K562 (cell line): ENCODE results near the gene SHMT1. TPM values are rescaled to one million over a fixed set of nuclear protein-coding genes. Genes with fewer than 3 reads are reported as not detected.

Experiments
- CTCF ChIP-seq, 3 experiments: IDR thresholded peaks in 2 of 3; conservative IDR thresholded peaks in 1 of 3; 2 replicates each; pipeline ENCODE4 v1.5.1; 2011 to 2012; ENCODE audit warnings: low read length in 3 of 3, mild to moderate bottlenecking in 3 of 3, control low read depth in 2 of 3, improper control_type of control experiment in 1 of 3, inconsistent platforms in 1 of 3, low read depth in 1 of 3, mixed read lengths in 1 of 3, moderate library complexity in 1 of 3; ENCODE audit not compliant: insufficient read depth in 2 of 3
- DIDO1 ChIP-seq: fragments of 450-650 bp; IDR thresholded peaks from 2 replicates; pipeline ENCODE4 v1.6.1; 2016; ENCODE audit warnings: low read depth, missing biosample characterization, missing genetic modification characterization
- HDAC2 ChIP-seq: fragments of 450-650 bp; IDR thresholded peaks from 2 replicates; pipeline ENCODE4 v1.6.1; 2016; ENCODE audit warnings: mild to moderate bottlenecking
- NKRF ChIP-seq: fragments of 450-650 bp; IDR thresholded peaks from 2 replicates; pipeline ENCODE4 v1.6.1; 2016; ENCODE audit warnings: borderline replicate concordance
- SIX5 ChIP-seq, 2 experiments: IDR thresholded peaks; 2 replicates each; pipeline ENCODE4 v1.6.1; 2011; ENCODE audit warnings: low read length in 2 of 2, borderline replicate concordance in 1 of 2, low read depth in 1 of 2, mild to moderate bottlenecking in 1 of 2, moderate library complexity in 1 of 2; ENCODE audit not compliant: insufficient read depth in 1 of 2
- SMARCB1 ChIP-seq: IDR thresholded peaks from 2 replicates; pipeline ENCODE4 v1.6.1; 2011; ENCODE audit warnings: improper control_type of control experiment, low read depth; ENCODE audit not compliant: insufficient read length
- TAF7 ChIP-seq: fragments of 450-650 bp; IDR thresholded peaks from 2 replicates; pipeline ENCODE4 v1.6.1; 2016; ENCODE audit warnings: missing genetic modification characterization, missing compliant biosample characterization
- ZBTB2 ChIP-seq: fragments of 450-650 bp; IDR thresholded peaks from 2 replicates; pipeline ENCODE4 v1.6.1; 2016; ENCODE audit warnings: antibody characterized with exemption
- ZNF143 ChIP-seq: sonication (generic); formaldehyde crosslinking; IDR thresholded peaks from 2 replicates; pipeline ENCODE4 v1.9.0; 2022; ENCODE audit warnings: mild to moderate bottlenecking, missing genetic modification reagents
- ZNF407 ChIP-seq: fragments of 450-650 bp; IDR thresholded peaks from 2 replicates; pipeline ENCODE4 v1.6.1; 2016; ENCODE audit warnings: low read depth
- polyA plus RNA-seq, 8 experiments: library from polyadenylated mRNA; depleted of rRNA in 4 of 8; stranded (reverse) in 5 of 8; unstranded in 3 of 8; fragments of >200 nt; fragmentation: Nextera tagmentation in 2 of 8; fragmentation: Illumina TruSeq in 1 of 8; extraction: Ambion mirVana in 2 of 8; extraction: Trizol in 1 of 8; gene quantifications; 2 replicates each; pipeline versions ENCODE4 v1.2.1 to v1.2.3, GENCODE V29; 2011 to 2014; ENCODE audit warnings: inconsistent platforms in 1 of 8, missing spikeins in 1 of 8
- total RNA-seq, 7 experiments: library from RNA; depleted of rRNA in 6 of 7; stranded (reverse); fragments of >200 nt in 6 of 7; fragmentation: Illumina TruSeq in 2 of 7; extraction: Trizol in 2 of 7; gene quantifications; 2 replicates each; pipeline versions ENCODE4 v1.2.1 to v1.2.3, GENCODE V29; 2011 to 2021; ENCODE audit warnings: low replicate concordance in 1 of 7

Gene SHMT1
- total and polyA plus RNA-seq, 9 of the 15 experiments (the other 6 are each of a cell fraction or from before 2014, with no cell fraction given) = 3.3 to 31.2 (median 23.3) TPM

GRCh38 chr17:18314731-18315561 lies 48.4 kb downstream of the SHMT1 start, which contains the start of the genes SMCR8 and TOP3A (continued):
- peak; percentile 83 for TF ChIP-seq ZNF407
- TF ChIP-seq HDAC2 = peak; percentile 74; the same call in 1 of the 2 replicates
- TF ChIP-seq SMARCB1 = no peak
- peak; percentile 92 for TF ChIP-seq ZNF143 (CRISPR knock-in tag)
- TF ChIP-seq SIX5 (IDR thresholded peaks at IDR 0.05; ENCODE audit: borderline replicate concordance in 1 of 2, insufficient read depth in 1 of 2, low read depth in 1 of 2, low read length in 2 of 2) = peak; percentile 54 to 61; a peak in 2 of 4 replicates
- TF ChIP-seq NKRF = peak; percentile 93
- no peak for TF ChIP-seq ZBTB2
- peak; percentile 77 for TF ChIP-seq TAF7 (tag)
- TF ChIP-seq DIDO1 (tag) = peak; percentile 61; the same call in 1 of the 2 replicates
- TF ChIP-seq CTCF (IDR thresholded peaks at IDR 0.05 in 2 of 3, conservative IDR thresholded peaks at IDR 0.05 in 1 of 3; ENCODE audit: insufficient read depth in 2 of 3, low read depth in 1 of 3, low read length in 3 of 3) = no peak
